ENCODE measurements around the gene RGL4. TPM values are rescaled to one million over a fixed set of nuclear protein-coding genes. Genes with fewer than 3 reads are reported as not detected.
"Not testable (repeated sequence)": the region's sequence is repeated elsewhere in the genome, so short reads cannot be mapped to it uniquely, and the experiment has no call there.

The RGL4 gene
- total RNA-seq, 2 experiments from 2014 or later = 0.97 TPM; not detected in 1

GRCh38 chr22:23655891-23656475 lies 34.8 kb upstream of the RGL4 start:
- intact Hi-C loops (cut with micrococcal nuclease; ENCODE audit: unreplicated experiment) = no loop called here
- H3K4me1 ChIP-seq (ENCODE audit: insufficient read depth, low read length, poor library complexity, severe bottlenecking) = no peaks in the 10 kb centered on the region
- POLR2A ChIA-PET = no interaction called here
- no peaks in the 10 kb centered on the region for H3K79me2 ChIP-seq (ENCODE audit: insufficient read depth, low read depth, low read length)
- H2AFZ ChIP-seq (ENCODE audit: low read length) = no peak overlapping the region
- H4K20me1 ChIP-seq (ENCODE audit: insufficient read depth, low read length) = no peaks in the 10 kb centered on the region
- CTCF ChIA-PET (ENCODE audit: unreplicated experiment) = interaction anchor here (0.6 kb wide), 1 partner anchor 8 kb away, joined by 12 read pairs; no protein-coding TSS in a partner anchor
- no peak overlapping the region for H3K27ac ChIP-seq (ENCODE audit: low read depth, low read length, poor library complexity, severe bottlenecking)
- no TSS peak for BruUV-seq (replicated peaks)
- H3K9me2 ChIP-seq (ENCODE audit: insufficient read depth, low read length) = no peaks in the 10 kb centered on the region
- peaks cover 16% of the 10 kb centered on the region; the same call in 1 of the 2 replicates for H3K36me3 ChIP-seq (ENCODE audit: insufficient read depth, low read length)
- no peak for DNase-seq (ENCODE audit: low spot score)
- H3K4me3 ChIP-seq (ENCODE audit: low read depth, low read length, poor library complexity, severe bottlenecking) = no peak overlapping the region
- H3K9me3 ChIP-seq (ENCODE audit: low read length) = no peaks in the 10 kb centered on the region
- H3K4me2 ChIP-seq (ENCODE audit: low read length) = no peak overlapping the region
- TF ChIP-seq CTCF (conservative IDR thresholded peaks at IDR 0.05; ENCODE audit: low read length) (no peak), EZH2phosphoT487 (IDR thresholded peaks at IDR 0.05; ENCODE audit: borderline replicate concordance, low read depth, low read length) (no peak)

GRCh38 chr22:23657727-23658126 lies 33.1 kb upstream of the RGL4 start:
- Histone ChIP-seq H3K4me3 (ENCODE audit: low read depth, low read length, poor library complexity, severe bottlenecking) (no peak overlapping the region), H3K9me3 (ENCODE audit: low read length) (no peaks in the 10 kb centered on the region), H3K4me1 (ENCODE audit: insufficient read depth, low read length, poor library complexity, severe bottlenecking) (no peaks in the 10 kb centered on the region), H3K27ac (ENCODE audit: low read depth, low read length, poor library complexity, severe bottlenecking) (no peak overlapping the region), H3K9me2 (ENCODE audit: insufficient read depth, low read length) (no peaks in the 10 kb centered on the region), H3K79me2 (ENCODE audit: insufficient read depth, low read depth, low read length) (no peaks in the 10 kb centered on the region), H4K20me1 (ENCODE audit: insufficient read depth, low read length) (no peaks in the 10 kb centered on the region), H3K4me2 (ENCODE audit: low read length) (no peak overlapping the region), H2AFZ (ENCODE audit: low read length) (no peak overlapping the region), H3K36me3 (ENCODE audit: insufficient read depth, low read length) (peaks cover 16% of the 10 kb centered on the region)
- POLR2A ChIA-PET = no interaction called here
- TF ChIP-seq EZH2phosphoT487 (IDR thresholded peaks at IDR 0.05; ENCODE audit: borderline replicate concordance, low read depth, low read length) = no peak
- TF ChIP-seq CTCF (conservative IDR thresholded peaks at IDR 0.05; ENCODE audit: low read length) = no peak
- no TSS peak for BruUV-seq (replicated peaks)
- intact Hi-C loops (cut with micrococcal nuclease; ENCODE audit: unreplicated experiment) = no loop called here
- DNase-seq (ENCODE audit: low spot score) = no peak
- CTCF ChIA-PET (ENCODE audit: unreplicated experiment) = no interaction called here

GRCh38 chr22:23660381-23660780 lies 30.4 kb upstream of the RGL4 start:
- POLR2A ChIA-PET = interaction anchor here (0.6 kb wide), 1 partner anchor 17 kb away, joined by 3 read pairs; no protein-coding TSS in a partner anchor
- H3K4me2 ChIP-seq (ENCODE audit: low read length); DNase-seq (ENCODE audit: low spot score); H4K20me1 ChIP-seq (ENCODE audit: insufficient read depth, low read length); H3K4me3 ChIP-seq (ENCODE audit: low read depth, low read length, poor library complexity, severe bottlenecking); BruUV-seq (replicated peaks); H3K9me3 ChIP-seq (ENCODE audit: low read length); H3K9me2 ChIP-seq (ENCODE audit: insufficient read depth, low read length); H3K4me1 ChIP-seq (ENCODE audit: insufficient read depth, low read length, poor library complexity, severe bottlenecking); intact Hi-C loops (cut with micrococcal nuclease; ENCODE audit: unreplicated experiment); H2AFZ ChIP-seq (ENCODE audit: low read length); H3K27ac ChIP-seq (ENCODE audit: low read depth, low read length, poor library complexity, severe bottlenecking); H3K79me2 ChIP-seq (ENCODE audit: insufficient read depth, low read depth, low read length); CTCF ChIA-PET (ENCODE audit: unreplicated experiment): not testable (repeated sequence)
- H3K36me3 ChIP-seq (ENCODE audit: insufficient read depth, low read length) = peaks cover 16% of the 10 kb centered on the region
